Transverse colon (tissue), 4 donors: Measurements from ENCODE around the gene RPTOR. TPM values are rescaled to one million over a fixed set of nuclear protein-coding genes. Genes with fewer than 3 reads are reported as not detected.

Experiments used
- DNase-seq: peaks from one replicate; pipeline ENCODE4 v3.0.0-alpha.2; 2019
- H3K27ac ChIP-seq, 4 donors: fragments of 200-600 bp; sonication (generic); 2 replicates each; pipeline ENCODE4 v1.5.1; 2016 to 2018; ENCODE audit warnings: inconsistent platforms in 4 of 4
- H3K27me3 ChIP-seq: fragments of 200-600 bp; sonication (generic); 2 replicates; pipeline ENCODE4 v1.5.1; 2017; ENCODE audit warnings: inconsistent platforms
- H3K36me3 ChIP-seq, 4 donors: fragments of 200-600 bp; sonication (generic); 2 replicates each; pipeline ENCODE4 v1.5.1; 2017 to 2019; ENCODE audit warnings: inconsistent platforms in 4 of 4
- H3K4me1 ChIP-seq, 4 donors: fragments of 200-600 bp; sonication (generic); 2 replicates each; pipeline ENCODE4 v1.5.1; 2017 to 2020; ENCODE audit warnings: inconsistent platforms in 4 of 4
- H3K4me3 ChIP-seq, 4 donors: fragments of 200-600 bp; sonication (generic); 1 replicate in 1 of 4; 2 replicates in 3 of 4; pipeline versions ENCODE4 v1.5.1 to v1.6.1; 2017 to 2019; ENCODE audit warnings: inconsistent platforms in 4 of 4
- H3K9me3 ChIP-seq, 2 donors: fragments of 200-600 bp; sonication (generic); 2 replicates each; pipeline ENCODE4 v1.5.1; 2017 to 2019; ENCODE audit warnings: inconsistent platforms in 2 of 2
- CTCF ChIP-seq, 5 experiments: fragments of 200-600 bp in 3 of 5; fragments of 450-650 bp in 2 of 5; sonication (generic) in 3 of 5; IDR thresholded peaks; 1 replicate in 2 of 5; 2 replicates in 3 of 5; pipeline ENCODE4 v1.5.1; 2016 to 2017; ENCODE audit warnings: antibody characterized with exemption in 5 of 5, inconsistent platforms in 3 of 5, mild to moderate bottlenecking in 2 of 5, moderate library complexity in 1 of 5
- EP300 ChIP-seq: sonication (generic); formaldehyde crosslinking; IDR thresholded peaks from one replicate; pipeline ENCODE4 v1.6.1; 2017; ENCODE audit warnings: antibody characterized with exemption, low read depth
- POLR2A ChIP-seq: fragments of 450-650 bp; IDR thresholded peaks from one replicate; pipeline ENCODE4 v1.6.1; 2016; ENCODE audit warnings: antibody characterized with exemption, mild to moderate bottlenecking, moderate library complexity
- POLR2AphosphoS5 ChIP-seq, 3 donors: sonication (generic); formaldehyde crosslinking; IDR thresholded peaks; one replicate each; pipeline ENCODE4 v1.6.1; 2016; ENCODE audit warnings: antibody characterized with exemption in 3 of 3
- WGBS, 2 donors: methylation state at CpG; one replicate each; pipeline ENCODE4 v1.1.5; 2018; ENCODE audit warnings: low coverage in 1 of 2; 5-methylcytosine and 5-hydroxymethylcytosine counted together
- in situ Hi-C, 4 donors: fragments of 200-750 bp; cut with MboI; loops; one replicate each; pipeline versions ENCODE4 v1.15.0 to v1.15.1; 2017; ENCODE audit warnings: low sequenced_read_pairs in 3 of 4, low pct_ligation_motif_present in 1 of 4, low pct_unique_long_range_greater_than_20kb in 1 of 4
- intact Hi-C: fragments of 100-400 bp; cut with DNase I; formaldehyde crosslinking; loops from one replicate; pipeline ENCODE4 v1.15.1; 2023; ENCODE audit warnings: low total_unique reads
- total RNA-seq, 4 donors: library from RNA; depleted of rRNA; stranded (reverse); fragments of >200 nt; gene quantifications; one replicate each; pipeline ENCODE4 v1.1.0, GENCODE V29; 2016

RPTOR gene
- total RNA-seq, 4 donors from 2014 or later: 28.9 to 79.3 (median 48.0) TPM

GRCh38 chr17:80805032-80805751 lies 260.6 kb downstream of the RPTOR start:
- Histone ChIP-seq H3K27ac (no peak overlapping the region), H3K4me1 (no peaks in the 10 kb centered on the region), H3K9me3 (peaks cover 10% of the 10 kb centered on the region in 2 donors), H3K36me3 (no peaks in the 10 kb centered on the region), H3K27me3 (no peaks in the 10 kb centered on the region), H3K4me3 (no peak overlapping the region)
- TF ChIP-seq CTCF (IDR thresholded peaks at IDR 0.05) (no peak), POLR2A (no peak), EP300 (no peak), POLR2AphosphoS5 (IDR thresholded peaks at IDR 0.05) (no peak)
- 85 to 95% methylated on average over 2 to 15 of the region's 15 CpGs for WGBS, 2 donors
- DNase-seq: no peak
- in situ Hi-C loops (no loop called here), intact Hi-C loops (loop anchor here (10.0 kb wide), 1 partner anchor 220 kb away; no protein-coding TSS in a partner anchor)

DNA sequence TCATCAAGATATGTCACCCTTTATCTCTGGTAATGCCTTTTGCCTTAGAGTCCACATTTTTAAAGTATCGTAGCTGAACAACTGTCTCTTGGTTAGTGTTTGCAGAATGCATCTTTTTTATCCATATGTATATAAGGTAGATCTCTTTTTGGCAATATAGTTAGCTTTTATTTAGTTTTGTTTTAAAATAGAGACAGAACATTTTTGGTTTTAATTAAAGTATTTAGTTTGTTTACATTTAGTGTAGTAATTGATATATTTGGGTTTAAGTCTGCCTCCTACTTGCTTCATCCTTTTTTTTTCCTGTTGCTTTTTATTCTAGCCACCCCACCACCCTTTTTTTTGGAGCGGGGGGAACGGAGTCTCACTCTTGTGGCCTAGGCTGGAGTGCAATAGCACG lies 262.4 kb downstream of the RPTOR start:
- intact Hi-C loops: loop anchor here (10.0 kb wide), 1 partner anchor 222 kb away; no protein-coding TSS in a partner anchor
- 94 to 99% methylated on average over 2 to 4 of the region's 4 CpGs for WGBS, 2 donors
- Histone ChIP-seq H3K36me3 (no peaks in the 10 kb centered on the region), H3K4me1 (no peaks in the 10 kb centered on the region), H3K27ac (no peak overlapping the region), H3K27me3 (no peaks in the 10 kb centered on the region), H3K9me3 (peaks cover 10% of the 10 kb centered on the region in 2 donors), H3K4me3 (no peak overlapping the region)
- no peak for DNase-seq
- TF ChIP-seq CTCF (IDR thresholded peaks at IDR 0.05): no peak
- no peak for TF ChIP-seq POLR2AphosphoS5 (IDR thresholded peaks at IDR 0.05)
- in situ Hi-C loops: no loop called here

DNA sequence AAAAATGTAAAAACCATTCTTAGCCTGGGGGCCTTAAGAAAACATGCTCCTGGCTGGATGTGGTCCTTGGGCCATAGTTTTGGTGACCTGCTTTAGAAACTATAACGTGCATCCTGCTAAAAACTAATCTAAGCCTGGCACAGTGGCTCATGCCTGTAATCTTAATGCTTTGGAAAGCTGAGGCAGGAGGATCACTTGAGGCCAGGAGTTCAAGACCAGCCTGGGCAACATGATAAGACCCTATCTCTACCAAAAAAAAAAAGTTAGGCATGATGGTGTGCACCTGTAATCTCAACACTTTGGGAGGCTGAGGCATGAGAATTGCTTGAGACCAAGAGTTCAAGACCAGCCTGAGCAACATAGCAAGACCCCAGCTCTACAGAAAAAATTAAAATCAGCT lies 263.2 kb downstream of the RPTOR start:
- intact Hi-C loops: loop anchor here (10.0 kb wide), 1 partner anchor 223 kb away; no protein-coding TSS in a partner anchor
- no peak overlapping the region for H3K27ac ChIP-seq
- no peaks in the 10 kb centered on the region for H3K4me1 ChIP-seq
- no peak for TF ChIP-seq POLR2A
- TF ChIP-seq CTCF (IDR thresholded peaks at IDR 0.05): no peak
- TF ChIP-seq EP300: no peak
- no peak for TF ChIP-seq POLR2AphosphoS5 (IDR thresholded peaks at IDR 0.05)
- no peaks in the 10 kb centered on the region for H3K36me3 ChIP-seq
- no peak overlapping the region for H3K4me3 ChIP-seq
- no peak for DNase-seq
- in situ Hi-C loops: no loop called here
- WGBS, 2 donors: 86 to 94% methylated on average over 1 of the region's 1 CpG
- peaks cover 10% of the 10 kb centered on the region in 2 donors for H3K9me3 ChIP-seq
- no peaks in the 10 kb centered on the region for H3K27me3 ChIP-seq

DNA sequence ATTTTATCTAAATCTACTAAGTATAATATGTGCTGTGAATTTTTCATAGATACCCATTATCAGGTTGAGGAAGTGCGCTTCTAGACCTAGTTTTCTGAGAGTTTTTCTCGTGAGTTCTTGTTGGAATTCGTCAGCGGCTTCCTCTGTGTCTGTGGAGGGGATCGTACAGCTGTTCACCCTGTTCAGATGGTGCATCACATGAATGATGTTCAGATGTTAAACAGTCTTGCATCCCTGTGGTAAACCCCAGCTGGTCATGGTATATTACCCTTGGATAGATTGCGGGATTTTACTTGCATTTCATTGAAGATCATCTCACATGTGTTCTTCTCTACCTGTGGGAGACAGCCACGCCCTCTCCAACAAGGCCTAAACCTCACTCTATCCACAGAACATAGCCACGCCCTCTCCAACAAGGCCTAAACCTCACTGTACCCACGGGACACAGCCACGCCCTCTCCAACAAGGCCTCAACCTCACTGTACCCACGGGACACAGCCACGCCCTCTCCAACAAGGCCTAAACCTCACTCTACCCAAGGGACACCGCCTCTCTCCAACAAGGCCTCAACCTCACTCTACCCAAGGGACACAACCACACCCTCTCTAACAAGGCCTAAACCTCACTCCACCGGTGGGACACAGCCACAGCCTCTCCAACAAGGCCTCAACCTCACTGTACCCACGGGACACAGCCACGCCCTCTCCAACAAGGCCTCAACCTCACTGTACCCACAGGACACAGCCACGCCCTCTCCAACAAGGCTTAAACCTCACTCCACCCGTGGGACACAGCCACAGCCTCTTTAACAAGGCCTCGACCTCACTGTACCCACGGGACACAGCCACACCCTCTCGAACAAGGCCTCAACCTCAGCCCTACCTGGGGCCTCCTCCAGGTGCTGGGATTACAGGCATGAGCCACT lies 266.8 kb downstream of the RPTOR start:
- intact Hi-C loops (no loop called here), in situ Hi-C loops (no loop called here)
- H3K27ac ChIP-seq: no peak overlapping the region
- no peaks in the 10 kb centered on the region for H3K27me3 ChIP-seq
- H3K36me3 ChIP-seq: no peaks in the 10 kb centered on the region
- TF ChIP-seq POLR2AphosphoS5 (IDR thresholded peaks at IDR 0.05) (no peak), EP300 (no peak), POLR2A (no peak), CTCF (IDR thresholded peaks at IDR 0.05) (no peak)
- whole genome bisulfite sequencing, 2 donors: 73 to 79% methylated on average over 9 to 21 of the region's 21 CpGs
- H3K9me3 ChIP-seq: peaks cover 9 to 10% of the 10 kb centered on the region in 2 donors
- DNase-seq: peak; percentile 8
- H3K4me1 ChIP-seq: no peaks in the 10 kb centered on the region
- no peak overlapping the region for H3K4me3 ChIP-seq
